A549 (cell line): ENCODE measurements around the gene OR2AE1. TPM values are rescaled to one million over a fixed set of nuclear protein-coding genes. Genes with fewer than 3 reads are reported as not detected.

Source experiments
- ATAC-seq, 2 experiments: fragments of 200-7000 bp in 1 of 2; fragments of >200 bp in 1 of 2; cut with Nextera tagmentation in 1 of 2; cut with Tn5 transposase in 1 of 2; 3 replicates each; pipeline versions ENCODE4 v1.8.0 to v1.9.1; 2018 to 2020; ENCODE audit warnings: mild to moderate bottlenecking in 1 of 2, moderate library complexity in 1 of 2
- CTCF ChIA-PET: fragments of 300-600 bp; sonication (Branson Sonifier 250); formaldehyde crosslinking; extraction: SDS; loops from one replicate; lab custom pipeline; 2021; ENCODE audit warnings: antibody characterized with exemption, inconsistent platforms; lab: Yijun Ruan, JAX
- POLR2A ChIA-PET: fragments of 350-600 bp; formaldehyde crosslinking; extraction: SDS; loops from one replicate; lab custom pipeline; 2021; ENCODE audit warnings: antibody characterized with exemption, inconsistent platforms; lab: Yijun Ruan, JAX
- DNase-seq, 2 experiments: peaks; one replicate each; pipeline versions ENCODE4 v3.0.0 to v3.0.0-alpha.2; 2011 to 2016; ENCODE audit warnings: low read depth in 1 of 2, low spot score in 1 of 2
- FAIRE-seq: peaks from 2 replicates; lab custom pipeline; 2011; peaks lifted over from hg19 to GRCh38; lab: Jason Lieb, UNC
- H3K27ac ChIP-seq, 2 experiments: fragments of >200 bp; sonication (Bioruptor Twin); formaldehyde crosslinking; 3 replicates each; pipeline ENCODE4 v1.5.1; 2016 to 2017
- H3K4me1 ChIP-seq: fragments of >200 bp; sonication (Bioruptor Twin); formaldehyde crosslinking; 3 replicates; pipeline ENCODE4 v1.6.1; 2016
- H3K4me2 ChIP-seq: fragments of >200 bp; sonication (Bioruptor Twin); formaldehyde crosslinking; 3 replicates; pipeline ENCODE4 v1.6.1; 2016
- H3K4me3 ChIP-seq: fragments of >200 bp; sonication (Bioruptor Twin); formaldehyde crosslinking; 3 replicates; pipeline ENCODE4 v1.5.1; 2016
- H3K9me3 ChIP-seq: fragments of >200 bp; sonication (Bioruptor Twin); formaldehyde crosslinking; 3 replicates; pipeline ENCODE4 v1.6.1; 2016
- CBX8 ChIP-seq: fragments of 200-600 bp; sonication (generic); IDR thresholded peaks from 2 replicates; pipeline ENCODE4 v1.6.1; 2016
- CTCF ChIP-seq: fragments of >200 bp; sonication (Bioruptor Twin); formaldehyde crosslinking; IDR thresholded peaks from 3 replicates; pipeline ENCODE4 v1.5.1; 2016
- EHF ChIP-seq: fragments of 250-450 bp; sonication (Bioruptor Pico); IDR thresholded peaks from 2 replicates; pipeline ENCODE4 v1.5.0; 2020; ENCODE audit warnings: mild to moderate bottlenecking
- EHMT2 ChIP-seq: fragments of 200-600 bp; sonication (generic); IDR thresholded peaks from 2 replicates; pipeline ENCODE4 v1.6.1; 2016; ENCODE audit warnings: antibody characterized with exemption, low read depth, mild to moderate bottlenecking, moderate library complexity
- ESRRA ChIP-seq: fragments of 150-350 bp; IDR thresholded peaks from 2 replicates; pipeline ENCODE4 v1.6.1; 2014; ENCODE audit warnings: mild to moderate bottlenecking, low read length, borderline replicate concordance
- FOSL2 ChIP-seq, 2 experiments: fragments of 450-650 bp in 1 of 2; fragments of >200 bp in 1 of 2; sonication (Bioruptor Twin) in 1 of 2; formaldehyde crosslinking; IDR thresholded peaks; 2 replicates each; pipeline versions ENCODE4 v1.5.0 to v1.6.1; 2016 to 2020; ENCODE audit warnings: mild to moderate bottlenecking in 1 of 2, moderate library complexity in 1 of 2
- HEYL ChIP-seq: fragments of 250-450 bp; sonication (Bioruptor Pico); IDR thresholded peaks from 2 replicates; pipeline ENCODE4 v1.8.0; 2021; ENCODE audit warnings: mild to moderate bottlenecking, moderate library complexity
- HOXA7 ChIP-seq: fragments of 250-450 bp; sonication (Bioruptor Pico); IDR thresholded peaks from 2 replicates; pipeline ENCODE4 v1.5.0; 2020; ENCODE audit warnings: mild to moderate bottlenecking, moderate library complexity
- HOXB5 ChIP-seq: fragments of 250-450 bp; sonication (Bioruptor Pico); IDR thresholded peaks from 2 replicates; pipeline ENCODE4 v1.5.0; 2020; ENCODE audit warnings: mild to moderate bottlenecking, moderate library complexity
- KDM5A ChIP-seq: fragments of 200-600 bp; sonication (generic); IDR thresholded peaks from 2 replicates; pipeline ENCODE4 v1.6.1; 2016; ENCODE audit warnings: antibody characterized with exemption, mild to moderate bottlenecking
- MAFK ChIP-seq: fragments of 450-650 bp; IDR thresholded peaks from 2 replicates; pipeline ENCODE4 v1.6.1; 2014; ENCODE audit not compliant: partially characterized antibody
- MAZ ChIP-seq: fragments of 150-350 bp; IDR thresholded peaks from 2 replicates; pipeline ENCODE4 v1.6.1; 2014; ENCODE audit warnings: antibody characterized with exemption, low read depth, low read length, borderline replicate concordance
- MYC ChIP-seq: IDR thresholded peaks from 2 replicates; pipeline ENCODE4 v1.6.1; 2012; ENCODE audit warnings: mild to moderate bottlenecking, inconsistent platforms, low read length, improper control_type of control experiment, borderline replicate concordance
- NPAS2 ChIP-seq: fragments of 250-450 bp; sonication (Bioruptor Pico); IDR thresholded peaks from 2 replicates; pipeline ENCODE4 v1.8.0; 2022; ENCODE audit warnings: mild to moderate bottlenecking, moderate library complexity, borderline replicate concordance
- POLR2AphosphoS2 ChIP-seq: conservative IDR thresholded peaks from 2 replicates; pipeline ENCODE4 v1.6.1; 2012; ENCODE audit warnings: low read length, improper control_type of control experiment, inconsistent platforms
- RFX5 ChIP-seq: fragments of 450-650 bp; IDR thresholded peaks from 2 replicates; pipeline ENCODE4 v1.7.1; 2014; ENCODE audit warnings: antibody characterized with exemption, mild to moderate bottlenecking, moderate library complexity
- RNF2 ChIP-seq: fragments of 200-600 bp; sonication (generic); IDR thresholded peaks from 2 replicates; pipeline ENCODE4 v1.6.1; 2016; ENCODE audit warnings: low read depth, mild to moderate bottlenecking, antibody characterized with exemption, moderate library complexity, borderline replicate concordance
- USF2 ChIP-seq: fragments of 450-650 bp; IDR thresholded peaks from 2 replicates; pipeline ENCODE4 v1.6.1; 2014; ENCODE audit warnings: antibody characterized with exemption
- ZFP36 ChIP-seq: fragments of 450-650 bp; IDR thresholded peaks from 2 replicates; pipeline ENCODE4 v1.6.1; 2014; ENCODE audit warnings: borderline replicate concordance; ENCODE audit not compliant: partially characterized antibody
- WGBS: methylation state at CpG from one replicate; pipeline ENCODE4 v1.1.6; 2017; ENCODE audit errors: missing lambda C conversion rate; 5-methylcytosine and 5-hydroxymethylcytosine counted together
- polyA plus RNA-seq, 4 experiments: library from polyadenylated mRNA; depleted of rRNA in 3 of 4; stranded (reverse); fragments of >200 nt; fragmentation: RNase III in 1 of 4; extraction: RNeasy Plus Mini Kit Qiagen cat#74134 plus additional on column Dnase treatment in 1 of 4; gene quantifications; 2 replicates in 3 of 4; 3 replicates in 1 of 4; pipeline ENCODE4 v1.2.3, GENCODE V29; 2011 to 2017
- TF ChIP-seq, protein P1 (sequence below): fragments of 150-350 bp; IDR thresholded peaks from 2 replicates; pipeline ENCODE4 v1.6.1; 2014; ENCODE audit warnings: low read depth, mild to moderate bottlenecking, low read length
- TF ChIP-seq, protein P2 (sequence below): IDR thresholded peaks from 2 replicates; pipeline ENCODE4 v1.6.1; 2012
- TF ChIP-seq, protein P3 (sequence below): fragments of 250-450 bp; sonication (Bioruptor Pico); IDR thresholded peaks from 2 replicates; pipeline ENCODE4 v1.5.0; 2020; ENCODE audit warnings: low read depth, mild to moderate bottlenecking, moderate library complexity

Gene OR2AE1
- polyA plus RNA-seq, 2 of the 4 experiments (the other 2 are of a cell fraction): 0.09 TPM; not detected in 1

- FAIRE-seq: no peak
- DNase-seq: no peak
- H3K4me1 ChIP-seq: no peaks in the 10 kb centered on the region
- no peak overlapping the region for H3K27ac ChIP-seq
- WGBS: 95% methylated on average over 2 of the region's 2 CpGs
- TF ChIP-seq RFX5 (no peak), EHMT2 (no peak), CBX8 (no peak), HOXA7 (CRISPR knock-in tag) (no peak), HEYL (CRISPR knock-in tag) (no peak), USF2 (no peak), CTCF (no peak), EHF (CRISPR knock-in tag) (no peak), NPAS2 (CRISPR knock-in tag) (no peak), FOSL2 (IDR thresholded peaks at IDR 0.05) (no peak), FOSL2 (CRISPR knock-in tag; IDR thresholded peaks at IDR 0.05) (no peak), MAZ (no peak), MYC (no peak), KDM5A (no peak)
- TF ChIP-seq, protein P1, sequence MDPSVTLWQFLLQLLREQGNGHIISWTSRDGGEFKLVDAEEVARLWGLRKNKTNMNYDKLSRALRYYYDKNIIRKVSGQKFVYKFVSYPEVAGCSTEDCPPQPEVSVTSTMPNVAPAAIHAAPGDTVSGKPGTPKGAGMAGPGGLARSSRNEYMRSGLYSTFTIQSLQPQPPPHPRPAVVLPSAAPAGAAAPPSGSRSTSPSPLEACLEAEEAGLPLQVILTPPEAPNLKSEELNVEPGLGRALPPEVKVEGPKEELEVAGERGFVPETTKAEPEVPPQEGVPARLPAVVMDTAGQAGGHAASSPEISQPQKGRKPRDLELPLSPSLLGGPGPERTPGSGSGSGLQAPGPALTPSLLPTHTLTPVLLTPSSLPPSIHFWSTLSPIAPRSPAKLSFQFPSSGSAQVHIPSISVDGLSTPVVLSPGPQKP: no peak
- TF ChIP-seq, protein P2, sequence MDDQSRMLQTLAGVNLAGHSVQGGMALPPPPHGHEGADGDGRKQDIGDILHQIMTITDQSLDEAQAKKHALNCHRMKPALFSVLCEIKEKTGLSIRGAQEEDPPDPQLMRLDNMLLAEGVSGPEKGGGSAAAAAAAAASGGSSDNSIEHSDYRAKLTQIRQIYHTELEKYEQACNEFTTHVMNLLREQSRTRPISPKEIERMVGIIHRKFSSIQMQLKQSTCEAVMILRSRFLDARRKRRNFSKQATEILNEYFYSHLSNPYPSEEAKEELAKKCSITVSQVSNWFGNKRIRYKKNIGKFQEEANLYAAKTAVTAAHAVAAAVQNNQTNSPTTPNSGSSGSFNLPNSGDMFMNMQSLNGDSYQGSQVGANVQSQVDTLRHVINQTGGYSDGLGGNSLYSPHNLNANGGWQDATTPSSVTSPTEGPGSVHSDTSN: no peak
- no peak for ATAC-seq
- no peak overlapping the region for H3K4me3 ChIP-seq
- H3K9me3 ChIP-seq: no peaks in the 10 kb centered on the region
- POLR2A ChIA-PET: no interaction called here
- CTCF ChIA-PET: no interaction called here
- H3K4me2 ChIP-seq: no peak overlapping the region
These were observed 34.1 kb upstream of the OR2AE1 start for GRCh38 chr7:99910976-99911375.

DNA sequence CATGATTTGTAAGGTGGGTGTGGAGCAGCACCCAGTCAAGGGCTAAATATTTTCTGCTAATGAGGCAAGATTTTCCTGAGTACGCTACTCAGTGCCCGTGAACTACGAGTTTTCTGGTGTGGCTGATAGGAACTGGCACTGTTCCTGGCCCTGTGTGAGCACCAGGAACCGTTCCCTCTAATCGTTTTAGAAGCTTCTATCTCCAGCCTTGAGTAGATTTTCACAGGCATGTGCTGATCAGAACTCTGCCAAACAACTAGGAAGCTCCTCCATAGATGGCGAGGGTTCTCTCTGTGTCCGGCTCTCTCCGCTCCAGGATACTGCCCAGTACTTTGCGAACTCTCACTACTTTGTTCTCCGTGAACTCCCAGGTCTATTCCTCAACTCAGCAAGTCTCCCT lies 24.7 kb upstream of the OR2AE1 start:
- ATAC-seq (no peak), DNase-seq (no peak), FAIRE-seq (no peak)
- no peak overlapping the region for H3K27ac ChIP-seq
- no peak overlapping the region for H3K4me3 ChIP-seq
- 94% methylated on average over 10 of the region's 10 CpGs for WGBS
- H3K4me2 ChIP-seq: no peak overlapping the region
- TF ChIP-seq CTCF: no peak
- no peak for TF ChIP-seq ESRRA
- TF ChIP-seq POLR2AphosphoS2: no peak
- TF ChIP-seq ZFP36: no peak
- TF ChIP-seq MAFK: no peak
- TF ChIP-seq RNF2: no peak
- no peak for TF ChIP-seq NPAS2 (CRISPR knock-in tag)
- no peak for TF ChIP-seq KDM5A
- TF ChIP-seq, protein P3, sequence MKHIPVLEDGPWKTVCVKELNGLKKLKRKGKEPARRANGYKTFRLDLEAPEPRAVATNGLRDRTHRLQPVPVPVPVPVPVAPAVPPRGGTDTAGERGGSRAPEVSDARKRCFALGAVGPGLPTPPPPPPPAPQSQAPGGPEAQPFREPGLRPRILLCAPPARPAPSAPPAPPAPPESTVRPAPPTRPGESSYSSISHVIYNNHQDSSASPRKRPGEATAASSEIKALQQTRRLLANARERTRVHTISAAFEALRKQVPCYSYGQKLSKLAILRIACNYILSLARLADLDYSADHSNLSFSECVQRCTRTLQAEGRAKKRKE: no peak
- no peak for TF ChIP-seq HOXB5 (CRISPR knock-in tag)
- H3K9me3 ChIP-seq: no peaks in the 10 kb centered on the region
- ChIA-PET POLR2A (no interaction called here), CTCF (interaction anchor here (1.7 kb wide), 1 partner anchor 17 kb away, joined by 3 read pairs; no protein-coding TSS in a partner anchor)
- H3K4me1 ChIP-seq: no peaks in the 10 kb centered on the region
